ENCODE results near the gene DAGLA.

The DAGLA gene

GRCh38 chr11:61754534-61755482 is 74.6 kb downstream of the DAGLA start:
- Histone ChIP-seq H3K4me1 (ENCODE audit: insufficient read depth, low read length) (peaks cover 9% of the 10 kb centered on the region), H3K27ac (ENCODE audit: low read depth, low read length) (no peak overlapping the region), H3K4me3 (ENCODE audit: low read depth in 1 of 2, low read length in 2 of 2) (no peak overlapping the region), H3K9me3 (ENCODE audit: low read length) (no peaks in the 10 kb centered on the region), H3K27me3 (ENCODE audit: control insufficient read depth in 1 of 2, insufficient read depth in 2 of 2, low read length in 2 of 2) (peaks cover 7 to 33% of the 10 kb centered on the region in 2 donors), H3K36me3 (ENCODE audit: insufficient read depth, low read length) (no peaks in the 10 kb centered on the region), H3K9ac (ENCODE audit: low read length) (no peak overlapping the region)

GRCh38 chr11:61756147-61756451 is 75.9 kb downstream of the DAGLA start:
- Histone ChIP-seq H3K9ac (ENCODE audit: low read length) (no peak overlapping the region), H3K27me3 (ENCODE audit: control insufficient read depth in 1 of 2, insufficient read depth in 2 of 2, low read length in 2 of 2) (peaks cover 7 to 22% of the 10 kb centered on the region in 2 donors), H3K9me3 (ENCODE audit: low read length) (no peaks in the 10 kb centered on the region), H3K4me3 (ENCODE audit: low read depth in 1 of 2, low read length in 2 of 2) (no peak overlapping the region), H3K4me1 (ENCODE audit: insufficient read depth, low read length) (peaks cover 9% of the 10 kb centered on the region), H3K36me3 (ENCODE audit: insufficient read depth, low read length) (no peaks in the 10 kb centered on the region), H3K27ac (ENCODE audit: low read depth, low read length) (no peak overlapping the region)

GRCh38 chr11:61756452-61757212 is 76.4 kb downstream of the DAGLA start:
- Histone ChIP-seq H3K27ac (ENCODE audit: low read depth, low read length) (no peak overlapping the region), H3K4me3 (ENCODE audit: low read depth in 1 of 2, low read length in 2 of 2) (no peak overlapping the region), H3K4me1 (ENCODE audit: insufficient read depth, low read length) (peaks cover 9% of the 10 kb centered on the region)

GRCh38 chr11:61757213-61757862 is 77.1 kb downstream of the DAGLA start:
- no peak overlapping the region for H3K4me3 ChIP-seq (ENCODE audit: low read depth in 1 of 2, low read length in 2 of 2)
- H3K36me3 ChIP-seq (ENCODE audit: insufficient read depth, low read length) = no peaks in the 10 kb centered on the region
- H3K9me3 ChIP-seq (ENCODE audit: low read length) = no peaks in the 10 kb centered on the region
- H3K27ac ChIP-seq (ENCODE audit: low read depth, low read length) = no peak overlapping the region
- H3K9ac ChIP-seq (ENCODE audit: low read length) = no peak overlapping the region
- peaks cover 4% of the 10 kb centered on the region for H3K4me1 ChIP-seq (ENCODE audit: insufficient read depth, low read length)
- peaks cover 0 to 13% of the 10 kb centered on the region in 2 donors for H3K27me3 ChIP-seq (ENCODE audit: control insufficient read depth in 1 of 2, insufficient read depth in 2 of 2, low read length in 2 of 2)

More at GRCh38 chr11:61756452-61757212, 76.4 kb downstream of the DAGLA start:
- Histone ChIP-seq H3K9me3 (ENCODE audit: low read length) (no peaks in the 10 kb centered on the region), H3K27me3 (ENCODE audit: control insufficient read depth in 1 of 2, insufficient read depth in 2 of 2, low read length in 2 of 2) (peaks cover 4 to 17% of the 10 kb centered on the region in 2 donors), H3K36me3 (ENCODE audit: insufficient read depth, low read length) (no peaks in the 10 kb centered on the region), H3K9ac (ENCODE audit: low read length) (no peak overlapping the region)

DNA sequence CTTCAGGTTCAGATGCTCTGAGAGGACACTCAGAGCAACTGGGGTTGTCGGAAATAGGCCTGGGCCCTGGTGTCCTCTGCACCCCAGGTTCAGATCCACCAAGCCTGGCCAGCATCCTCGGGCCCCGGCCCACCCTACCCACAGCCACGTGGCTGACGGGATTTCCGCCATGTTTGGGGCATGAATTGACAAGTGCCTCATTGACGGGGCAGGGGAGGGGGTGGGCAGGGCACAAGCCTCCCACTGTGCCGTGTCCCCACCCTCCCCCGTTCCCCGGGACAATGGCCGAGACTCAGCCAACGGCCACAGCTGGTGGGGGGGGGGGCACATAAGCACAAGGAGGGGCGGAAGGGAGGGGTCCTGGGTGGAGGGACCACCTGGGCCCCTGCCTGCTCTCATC is 80.8 kb downstream of the DAGLA start:
- H3K27ac ChIP-seq (ENCODE audit: low read depth, low read length) = no peak overlapping the region
- H3K9me3 ChIP-seq (ENCODE audit: low read length) = no peaks in the 10 kb centered on the region
- no peaks in the 10 kb centered on the region for H3K36me3 ChIP-seq (ENCODE audit: insufficient read depth, low read length)
- H3K27me3 ChIP-seq (ENCODE audit: control insufficient read depth in 1 of 2, insufficient read depth in 2 of 2, low read length in 2 of 2) = peaks cover 0 to 13% of the 10 kb centered on the region in 2 donors
- H3K4me3 ChIP-seq (ENCODE audit: low read depth in 1 of 2, low read length in 2 of 2) = no peak overlapping the region
- H3K9ac ChIP-seq (ENCODE audit: low read length) = no peak overlapping the region
- H3K4me1 ChIP-seq (ENCODE audit: insufficient read depth, low read length) = no peaks in the 10 kb centered on the region

GRCh38 chr11:61761440-61762222 is 81.4 kb downstream of the DAGLA start:
- no peaks in the 10 kb centered on the region for H3K36me3 ChIP-seq (ENCODE audit: insufficient read depth, low read length)
- H3K27ac ChIP-seq (ENCODE audit: low read depth, low read length) = no peak overlapping the region
- H3K9ac ChIP-seq (ENCODE audit: low read length) = no peak overlapping the region
- no peaks in the 10 kb centered on the region for H3K4me1 ChIP-seq (ENCODE audit: insufficient read depth, low read length)
- peaks cover 0 to 13% of the 10 kb centered on the region in 2 donors for H3K27me3 ChIP-seq (ENCODE audit: control insufficient read depth in 1 of 2, insufficient read depth in 2 of 2, low read length in 2 of 2)
- H3K9me3 ChIP-seq (ENCODE audit: low read length) = no peaks in the 10 kb centered on the region
- H3K4me3 ChIP-seq (ENCODE audit: low read depth in 1 of 2, low read length in 2 of 2) = no peak overlapping the region

DNA sequence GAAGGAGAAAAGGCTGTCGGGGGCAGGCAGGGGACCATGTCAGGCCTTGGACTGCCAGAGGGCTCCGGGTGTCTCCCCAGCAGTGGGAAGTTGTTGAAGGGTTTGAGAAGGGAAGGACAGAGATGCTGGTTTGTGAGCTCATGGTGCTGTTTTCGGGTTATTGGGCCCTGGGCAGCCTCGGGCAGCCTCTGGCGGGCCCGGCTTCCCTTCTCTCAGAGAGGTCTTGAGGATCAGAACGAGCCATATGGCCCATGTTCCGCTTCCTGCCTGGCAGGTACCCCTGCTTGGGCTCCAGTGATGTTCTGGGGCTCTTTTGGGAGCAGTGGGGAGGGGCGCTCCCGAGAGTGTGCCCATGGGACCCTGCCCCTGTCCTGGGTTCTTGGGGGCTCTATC is 82.0 kb downstream of the DAGLA start:
- H3K9me3 ChIP-seq (ENCODE audit: low read length) = no peaks in the 10 kb centered on the region
- no peaks in the 10 kb centered on the region for H3K36me3 ChIP-seq (ENCODE audit: insufficient read depth, low read length)
- no peak overlapping the region for H3K4me3 ChIP-seq (ENCODE audit: low read depth in 1 of 2, low read length in 2 of 2)
- peaks cover 0 to 13% of the 10 kb centered on the region in 2 donors for H3K27me3 ChIP-seq (ENCODE audit: control insufficient read depth in 1 of 2, insufficient read depth in 2 of 2, low read length in 2 of 2)
- H3K9ac ChIP-seq (ENCODE audit: low read length) = no peak overlapping the region
- H3K27ac ChIP-seq (ENCODE audit: low read depth, low read length) = no peak overlapping the region
- H3K4me1 ChIP-seq (ENCODE audit: insufficient read depth, low read length) = no peaks in the 10 kb centered on the region

- Histone ChIP-seq H3K27ac (ENCODE audit: low read depth, low read length) (no peak overlapping the region), H3K36me3 (ENCODE audit: insufficient read depth, low read length) (no peaks in the 10 kb centered on the region)
Measured at GRCh38 chr11:61762798-61763197, 82.6 kb downstream of the DAGLA start.

GRCh38 chr11:61763930-61764605 is 83.9 kb downstream of the DAGLA start:
- H3K36me3 ChIP-seq (ENCODE audit: insufficient read depth, low read length) = no peaks in the 10 kb centered on the region
- no peaks in the 10 kb centered on the region for H3K4me1 ChIP-seq (ENCODE audit: insufficient read depth, low read length)
- no peak overlapping the region for H3K4me3 ChIP-seq (ENCODE audit: low read depth in 1 of 2, low read length in 2 of 2)
- no peak overlapping the region for H3K9ac ChIP-seq (ENCODE audit: low read length)
- no peak overlapping the region for H3K27ac ChIP-seq (ENCODE audit: low read depth, low read length)
- no peaks in the 10 kb centered on the region for H3K9me3 ChIP-seq (ENCODE audit: low read length)
- H3K27me3 ChIP-seq (ENCODE audit: control insufficient read depth in 1 of 2, insufficient read depth in 2 of 2, low read length in 2 of 2) = peaks cover 0 to 13% of the 10 kb centered on the region in 2 donors

More at GRCh38 chr11:61762798-61763197, 82.6 kb downstream of the DAGLA start:
- Histone ChIP-seq H3K27me3 (ENCODE audit: control insufficient read depth in 1 of 2, insufficient read depth in 2 of 2, low read length in 2 of 2) (peaks cover 0 to 13% of the 10 kb centered on the region in 2 donors), H3K4me1 (ENCODE audit: insufficient read depth, low read length) (no peaks in the 10 kb centered on the region), H3K9me3 (ENCODE audit: low read length) (no peaks in the 10 kb centered on the region), H3K9ac (ENCODE audit: low read length) (no peak overlapping the region), H3K4me3 (ENCODE audit: low read depth in 1 of 2, low read length in 2 of 2) (no peak overlapping the region)

GRCh38 chr11:61764606-61765260 is 84.5 kb downstream of the DAGLA start:
- no peaks in the 10 kb centered on the region for H3K36me3 ChIP-seq (ENCODE audit: insufficient read depth, low read length)
- H3K9ac ChIP-seq (ENCODE audit: low read length) = no peak overlapping the region

More at GRCh38 chr11:61764606-61765260, 84.5 kb downstream of the DAGLA start:
- Histone ChIP-seq H3K27me3 (ENCODE audit: control insufficient read depth in 1 of 2, insufficient read depth in 2 of 2, low read length in 2 of 2) (peaks cover 0 to 14% of the 10 kb centered on the region in 2 donors), H3K9me3 (ENCODE audit: low read length) (no peaks in the 10 kb centered on the region), H3K27ac (ENCODE audit: low read depth, low read length) (no peak overlapping the region), H3K4me3 (ENCODE audit: low read depth in 1 of 2, low read length in 2 of 2) (no peak overlapping the region), H3K4me1 (ENCODE audit: insufficient read depth, low read length) (no peaks in the 10 kb centered on the region)

Data from muscle layer of colon (tissue), 2 donors.